Stimulated activated CD4-positive, alpha-beta T cell treated with anti-CD3 and anti-CD28 coated beads, Interleukin-1b, Interleukin-23, amount 100 ng/mL, for 24 hours (primary cell): ENCODE measurements around the gene CERS4.
"Not testable (repeated sequence)": the region's sequence is repeated elsewhere in the genome, so short reads cannot be mapped to it uniquely, and the experiment has no call there.

ENCODE experiments used
- DNase-seq, 4 experiments: peaks; one replicate each; pipeline ENCODE4 v3.0.0-alpha.2; 2020; ENCODE audit warnings: low read depth in 4 of 4, low spot score in 1 of 4

The CERS4 gene

DNA sequence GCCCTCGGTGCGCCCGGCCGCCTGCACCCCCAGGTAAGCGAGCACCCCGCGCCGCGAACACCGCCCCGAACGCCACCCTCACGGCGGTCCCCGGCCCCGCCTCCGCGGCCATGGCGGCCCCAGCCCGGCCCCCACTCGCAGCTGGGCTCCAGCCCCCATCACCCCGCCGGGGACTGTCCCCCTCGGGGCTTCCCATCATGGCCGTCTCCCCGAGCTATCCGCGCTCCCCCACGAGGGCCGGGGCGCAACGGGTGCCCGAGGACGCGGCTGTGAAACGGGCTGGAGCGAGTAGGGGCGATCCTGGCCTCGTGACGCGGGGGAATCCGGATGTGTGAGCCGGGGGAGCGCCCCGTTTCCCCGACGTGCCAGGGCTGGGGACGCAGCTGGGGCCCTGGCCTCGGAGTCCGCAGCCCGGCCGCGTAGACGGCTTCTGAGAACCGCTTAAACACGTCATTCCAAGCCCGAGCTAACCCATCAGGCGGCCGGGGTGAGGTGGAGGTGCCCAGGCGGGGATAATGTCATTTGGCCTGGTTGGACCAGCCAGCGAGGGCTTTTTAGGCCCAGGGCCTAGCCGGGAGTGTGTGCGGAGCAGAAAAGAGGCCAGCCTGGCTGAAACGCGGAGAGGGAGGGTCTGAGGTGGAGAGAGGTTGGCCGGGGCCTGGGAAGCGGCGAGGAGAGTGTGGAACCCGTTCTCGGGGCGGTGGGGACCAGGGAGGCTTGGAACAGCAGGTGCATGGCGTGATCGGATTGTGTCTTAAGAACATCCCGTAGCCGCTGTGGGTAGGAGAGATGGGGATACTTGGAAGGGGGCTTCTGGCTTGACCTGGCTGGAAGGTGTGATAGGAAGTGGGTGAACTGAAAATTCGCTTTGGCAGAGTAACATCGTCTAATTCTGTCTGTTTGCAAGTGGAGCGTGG is 550 bp downstream of the CERS4 start:
- peak; percentile 47 to 74 (median 56) for DNase-seq

DNA sequence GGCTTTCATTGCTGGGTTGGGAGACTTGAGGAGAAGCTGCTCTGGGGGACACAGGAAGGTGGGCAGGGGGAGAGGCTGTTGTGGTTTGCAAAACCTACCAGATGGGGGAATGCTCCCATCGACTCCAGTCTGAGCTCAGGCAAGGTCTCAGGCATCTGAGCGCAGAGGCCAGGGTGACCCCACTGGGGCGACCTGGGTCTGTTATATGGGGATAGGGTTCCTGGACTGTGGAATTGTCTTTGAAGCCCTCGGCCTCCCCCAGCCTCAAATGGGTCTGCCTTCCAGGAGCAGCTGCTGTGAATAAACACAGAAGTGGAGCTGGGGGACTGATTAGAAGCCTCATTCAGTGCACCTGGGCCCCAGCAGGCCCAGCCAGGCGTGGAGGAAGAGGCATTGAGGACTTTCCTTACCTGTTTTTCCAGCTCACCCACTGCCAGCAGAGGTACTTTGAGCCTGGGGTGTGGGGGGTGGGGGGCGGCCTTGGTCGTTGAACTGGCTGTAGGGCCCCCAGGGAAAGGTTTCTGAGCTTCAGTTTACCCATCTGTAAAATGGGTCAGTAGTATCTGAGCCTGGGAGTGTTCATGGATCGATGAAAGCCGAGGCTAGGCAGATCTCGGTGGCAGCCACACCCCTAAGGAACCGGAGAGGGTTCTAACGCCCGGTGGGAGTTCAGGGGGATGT is 1.4 kb downstream of the CERS4 start:
- no peak for DNase-seq

DNA sequence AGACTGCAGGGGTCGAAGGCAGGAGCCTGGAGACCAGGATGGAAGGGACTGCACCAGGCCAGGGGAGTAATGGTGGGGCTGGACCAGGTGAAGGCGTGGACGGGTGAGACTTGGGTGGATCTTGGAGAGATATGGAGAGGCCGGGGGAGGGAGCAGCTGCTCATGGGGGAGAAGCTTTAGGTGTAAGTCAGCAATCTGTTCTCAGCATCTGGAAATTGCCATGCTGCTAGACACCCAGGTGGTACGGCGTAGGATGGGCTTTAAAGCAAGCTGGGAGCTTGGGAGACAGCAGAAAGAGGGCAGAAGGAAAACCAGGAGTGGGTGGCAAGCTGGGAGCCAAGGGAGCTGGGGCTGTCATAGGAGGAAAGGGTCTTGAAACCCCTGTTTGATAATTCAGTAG is 3.0 kb downstream of the CERS4 start:
- no peak for DNase-seq

DNA sequence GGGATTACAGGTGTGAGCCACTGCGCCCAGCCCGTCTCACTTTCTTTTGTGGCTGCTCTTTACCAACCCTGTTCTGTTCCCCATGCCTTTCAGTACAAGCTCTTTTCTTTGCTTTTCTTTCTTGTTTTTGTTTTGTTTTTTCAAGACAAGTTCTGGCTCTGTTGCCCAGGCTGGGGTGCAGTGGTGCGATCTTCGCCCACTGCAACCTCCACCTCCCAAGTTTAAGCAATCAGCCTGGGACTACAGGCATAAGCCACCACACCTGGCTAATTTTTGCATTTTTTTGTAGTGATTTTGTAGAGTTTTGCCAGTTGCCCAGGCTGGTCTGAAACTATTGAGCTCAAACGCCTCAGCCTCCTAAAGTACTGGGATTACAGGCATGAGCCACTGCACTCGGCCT is 3.7 kb downstream of the CERS4 start:
- DNase-seq: no peak

DNA sequence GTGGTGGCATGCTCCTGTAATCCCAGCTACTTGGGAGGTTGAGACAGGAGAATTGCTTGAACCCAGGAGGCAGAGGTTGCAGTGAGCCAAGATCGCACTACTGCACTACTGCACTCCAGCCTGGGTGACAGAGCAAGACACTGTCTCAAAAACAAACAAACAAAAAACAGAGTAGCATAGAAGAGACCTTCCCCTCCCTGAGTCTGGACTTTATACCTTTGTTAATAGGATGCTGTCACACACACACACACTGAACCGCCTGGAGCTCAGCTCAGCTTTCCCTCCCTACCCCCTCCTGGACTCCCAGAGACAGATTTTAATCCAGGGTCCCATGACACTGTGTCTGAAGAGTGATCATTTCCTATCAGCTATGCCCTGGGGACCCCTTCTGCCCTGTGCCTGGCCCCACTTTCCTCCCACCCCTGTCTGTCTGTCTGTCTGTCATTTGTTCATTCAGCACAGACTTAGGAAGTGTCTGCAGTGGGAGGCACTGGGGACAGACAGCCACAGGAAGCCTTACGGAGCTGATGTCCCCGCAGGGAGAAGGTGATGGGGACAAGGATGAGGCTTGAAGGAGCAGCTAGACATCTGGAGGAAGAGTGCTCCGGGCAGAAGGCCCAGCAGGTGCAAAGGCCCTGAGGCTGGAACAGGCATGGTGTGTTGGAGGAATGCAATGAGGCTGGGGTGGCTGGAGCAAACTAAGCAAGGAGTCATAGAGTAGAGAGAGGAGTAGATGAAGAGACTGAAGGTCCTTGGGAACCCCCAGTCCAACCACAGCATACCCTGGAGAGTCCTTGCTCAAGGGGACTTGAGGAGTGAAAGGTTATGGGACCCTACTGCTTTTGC is 4.9 kb downstream of the CERS4 start:
- no peak for DNase-seq

DNA sequence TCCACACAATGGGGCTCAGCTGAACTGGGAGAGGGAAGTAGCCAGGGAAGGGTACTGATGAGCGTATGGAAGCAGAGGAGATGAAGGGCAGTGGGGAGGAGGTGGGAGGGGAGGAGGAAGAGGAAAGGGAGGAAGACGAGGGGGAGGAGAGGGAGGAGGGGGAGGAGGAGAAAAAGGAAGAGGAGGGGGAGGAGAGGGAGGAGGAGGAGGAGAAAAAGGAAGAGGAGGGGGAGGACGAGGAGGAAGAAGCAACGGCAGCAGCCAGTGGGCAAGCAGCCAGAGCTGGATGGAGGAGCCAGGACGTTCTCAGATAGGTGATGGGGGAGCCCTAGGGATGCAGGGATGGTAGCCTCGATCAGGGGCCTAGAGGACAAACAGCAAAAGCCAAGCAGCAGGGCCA is 5.6 kb downstream of the CERS4 start:
- no peak for DNase-seq

DNA sequence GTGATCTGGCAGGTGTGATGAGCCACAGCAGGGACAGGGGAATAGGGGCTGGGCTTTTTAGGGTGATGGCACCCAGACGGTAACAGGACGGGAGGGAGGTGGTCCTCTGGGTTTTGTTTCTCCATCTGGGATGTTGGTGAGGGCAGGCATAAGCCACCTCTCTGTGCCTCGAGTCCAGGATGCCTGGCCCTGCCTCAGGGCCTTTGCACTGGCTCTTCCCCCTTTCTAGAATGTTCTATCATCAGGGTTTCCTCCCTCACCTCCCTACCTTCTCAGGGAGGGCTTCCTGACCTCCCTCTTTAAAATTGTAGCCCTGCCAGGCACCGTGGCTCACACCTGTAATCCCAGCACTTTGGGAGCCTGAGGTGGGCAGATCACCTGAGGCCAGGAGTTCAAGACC is 6.6 kb downstream of the CERS4 start:
- no peak for DNase-seq

DNA sequence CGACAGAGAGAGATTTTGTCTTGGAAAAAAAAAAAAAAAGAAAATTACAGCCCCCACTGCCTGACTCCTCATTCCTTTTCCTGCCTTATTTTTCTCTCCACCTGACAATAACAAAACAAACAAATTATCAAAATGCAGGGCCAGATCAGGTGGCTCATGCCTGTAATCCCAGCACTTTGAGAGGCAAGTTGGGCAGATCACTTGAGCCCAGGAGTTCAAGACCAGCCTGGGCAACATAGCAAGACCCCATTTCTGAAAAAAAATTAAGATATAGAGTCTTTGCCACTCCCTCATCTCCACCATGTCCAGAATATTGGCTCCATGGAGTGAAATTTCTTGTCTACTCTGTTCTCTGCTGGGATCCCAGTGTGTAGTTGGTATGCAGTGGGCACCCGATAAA is 7.2 kb downstream of the CERS4 start:
- DNase-seq: no peak

DNA sequence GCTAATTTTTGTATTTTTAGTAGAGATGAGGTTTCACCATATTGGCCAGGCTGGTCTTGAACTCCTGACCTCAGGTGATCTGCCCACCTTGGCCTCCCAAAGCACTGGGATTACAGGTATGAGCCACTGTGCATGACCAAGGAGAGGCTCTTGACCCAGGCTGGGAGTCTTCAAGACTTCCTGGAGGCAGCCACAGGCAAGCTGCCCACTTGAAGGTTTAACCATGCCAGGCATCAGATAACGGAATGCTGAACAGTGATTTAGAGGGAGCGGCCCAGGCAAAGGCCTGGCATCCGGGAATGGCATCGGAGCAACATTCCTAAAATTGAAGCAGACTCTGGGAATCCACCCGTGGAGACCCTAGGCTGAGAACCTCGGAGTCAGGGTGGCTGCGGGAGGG is 9.0 kb downstream of the CERS4 start:
- not testable (repeated sequence) for DNase-seq

DNA sequence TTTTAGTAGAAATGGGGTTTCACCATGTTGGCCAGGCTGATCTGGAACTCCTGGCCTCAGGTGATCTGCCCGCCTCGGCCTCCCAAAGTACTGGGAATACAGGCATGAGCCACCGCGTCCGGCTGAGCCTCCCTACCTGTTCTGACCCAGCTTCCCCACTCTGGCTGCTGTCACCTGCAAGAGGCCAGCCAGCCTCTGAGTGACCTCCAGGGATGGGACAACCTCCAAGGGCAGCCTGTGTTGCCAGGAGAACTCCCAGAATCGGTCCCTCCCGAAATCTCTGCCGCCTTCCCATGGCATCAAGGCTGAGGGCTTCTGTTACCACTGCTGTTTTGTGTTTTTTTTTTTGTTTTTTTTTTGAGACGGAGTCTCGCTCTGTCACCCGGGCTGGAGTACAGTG is 11.3 kb downstream of the CERS4 start:
- DNase-seq: no peak

DNA sequence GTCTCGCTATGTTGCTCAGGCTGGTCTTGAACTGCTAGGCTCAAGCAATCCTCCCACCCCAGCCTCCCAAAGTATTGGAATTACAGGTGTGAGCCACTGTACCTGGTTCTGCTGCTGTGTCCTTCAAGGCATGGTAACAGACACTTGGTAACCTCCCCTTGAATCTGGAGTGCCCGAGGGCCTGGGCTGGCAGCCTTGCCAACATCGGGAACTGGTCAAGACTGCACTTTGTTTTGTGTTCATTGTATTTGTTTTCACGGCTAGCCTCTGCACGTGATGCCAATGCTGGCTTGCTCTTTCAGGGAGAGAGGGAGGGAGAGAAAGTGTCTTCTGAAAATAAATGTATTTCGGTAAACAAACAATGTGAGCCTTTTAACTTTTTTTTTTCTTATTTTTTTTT is 12.0 kb downstream of the CERS4 start:
- no peak for DNase-seq

DNA sequence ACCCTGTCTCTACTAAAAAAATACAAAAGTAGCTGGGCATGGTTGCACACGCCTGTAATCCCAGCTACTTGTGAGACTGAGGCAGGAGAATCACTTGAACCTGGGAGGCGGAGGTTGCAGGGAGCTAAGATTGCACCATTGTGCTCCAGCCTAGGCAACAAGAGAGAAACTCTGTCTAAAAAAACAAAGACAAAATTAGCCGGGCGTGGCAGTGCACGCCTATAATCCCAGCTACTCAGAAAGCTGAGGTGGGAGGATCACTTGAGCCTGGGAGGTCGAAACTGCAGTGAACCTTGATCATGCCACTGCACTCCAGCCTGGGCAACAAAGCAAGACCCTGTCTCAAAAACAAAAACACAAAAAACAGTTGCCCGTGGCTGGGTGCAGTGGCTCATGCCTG is 14.3 kb downstream of the CERS4 start:
- DNase-seq: not testable (repeated sequence)

DNA sequence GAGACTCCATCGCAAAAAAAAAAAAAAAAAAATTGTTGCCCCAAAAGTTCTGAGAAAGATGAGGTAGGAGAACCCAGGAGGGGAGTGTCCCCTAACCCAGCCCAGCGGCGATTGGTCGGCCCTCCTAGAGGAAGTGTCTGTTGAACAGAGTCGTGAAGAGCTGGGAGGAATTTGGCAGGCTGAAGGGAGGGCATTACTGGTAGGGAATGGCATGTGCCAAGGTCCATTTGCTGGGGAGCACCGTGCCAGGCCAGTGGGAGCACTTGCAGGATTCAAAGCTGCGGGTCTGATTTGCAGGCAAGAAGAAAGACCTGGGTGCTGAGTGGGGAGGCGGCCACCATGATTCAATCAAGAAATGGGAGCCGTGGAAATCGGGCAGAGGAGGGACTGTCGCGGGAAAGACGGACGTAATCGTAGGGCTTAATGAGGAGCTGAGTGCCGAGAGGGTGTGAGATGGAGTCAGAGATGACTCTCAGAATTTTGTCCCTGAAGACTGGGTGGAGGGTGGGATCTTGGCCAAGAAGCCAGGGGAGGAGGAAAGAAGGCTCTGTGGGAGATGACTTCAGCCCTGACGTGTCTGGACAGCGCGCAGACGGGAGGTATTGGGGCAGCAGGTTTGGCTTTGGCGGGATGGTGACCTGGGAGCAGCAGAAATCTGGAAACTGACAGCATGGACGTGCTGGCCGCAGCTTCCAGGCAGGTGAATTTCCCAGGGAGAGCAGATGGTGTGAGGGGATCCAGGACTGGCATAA is 15.4 kb downstream of the CERS4 start:
- no peak for DNase-seq

DNA sequence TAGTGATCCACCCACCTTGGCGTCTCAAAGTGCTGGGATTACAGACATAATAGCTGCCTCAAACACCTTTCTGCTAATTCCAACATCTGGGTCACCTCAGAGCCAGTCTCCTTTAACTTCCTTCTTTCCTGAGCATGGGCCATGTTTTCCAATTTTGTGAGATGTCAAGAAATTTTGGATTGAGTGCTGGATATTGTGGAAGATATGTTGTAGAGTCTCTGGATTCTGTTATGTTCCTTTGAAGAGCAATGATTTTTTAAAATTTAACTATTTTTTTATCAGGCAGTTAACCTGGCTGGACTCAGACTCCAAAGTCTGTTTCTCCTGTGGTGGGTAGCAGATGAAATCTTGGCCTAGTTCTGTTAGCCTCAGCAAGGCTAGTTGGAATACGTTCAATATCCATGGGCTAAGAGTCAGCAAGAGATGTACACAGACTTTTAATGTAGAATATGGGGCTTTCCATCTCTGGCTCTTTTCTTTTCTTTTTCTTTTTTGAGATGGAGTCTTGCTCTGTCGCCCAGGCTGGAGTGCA is 22.0 kb downstream of the CERS4 start:
- DNase-seq: no peak

DNA sequence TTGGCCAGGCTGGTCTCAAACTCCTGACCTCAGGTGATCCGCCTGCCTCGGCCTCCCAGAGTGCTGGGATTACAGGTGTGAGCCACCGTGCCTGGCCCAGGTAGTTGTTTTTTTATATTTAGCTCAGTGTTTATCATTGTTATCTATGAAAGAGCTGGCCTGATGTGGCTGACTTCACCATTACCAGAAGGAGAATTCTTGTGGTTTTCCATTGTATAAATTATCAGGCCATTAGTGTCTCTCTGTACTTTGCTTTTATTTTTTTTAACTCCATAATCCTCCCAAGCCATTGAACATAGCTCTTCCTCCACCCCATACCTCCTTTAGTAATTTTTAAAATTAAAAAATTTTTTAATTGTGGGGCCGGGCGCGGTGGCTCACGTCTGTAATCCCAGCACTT is 24.2 kb downstream of the CERS4 start:
- DNase-seq: no peak

DNA sequence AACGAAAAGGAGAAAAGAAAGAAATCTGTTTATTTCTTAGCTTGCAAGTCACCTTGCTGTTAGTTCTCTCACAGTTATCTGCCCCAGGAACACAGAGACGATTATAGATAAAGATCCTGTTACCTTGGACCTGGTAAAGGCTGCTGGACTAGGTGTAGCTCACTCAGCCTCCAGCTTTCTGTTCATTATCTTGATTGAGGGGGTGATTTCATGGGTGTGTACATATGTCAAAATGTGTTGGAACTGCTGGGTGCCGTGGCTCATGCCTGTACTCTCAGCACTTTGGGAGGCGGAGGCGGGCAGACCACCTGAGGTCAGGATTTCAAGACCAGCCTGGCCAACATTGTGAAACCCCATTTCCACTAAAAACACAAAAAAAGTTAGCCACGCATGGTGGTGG is 27.9 kb downstream of the CERS4 start:
- DNase-seq: no peak

DNA sequence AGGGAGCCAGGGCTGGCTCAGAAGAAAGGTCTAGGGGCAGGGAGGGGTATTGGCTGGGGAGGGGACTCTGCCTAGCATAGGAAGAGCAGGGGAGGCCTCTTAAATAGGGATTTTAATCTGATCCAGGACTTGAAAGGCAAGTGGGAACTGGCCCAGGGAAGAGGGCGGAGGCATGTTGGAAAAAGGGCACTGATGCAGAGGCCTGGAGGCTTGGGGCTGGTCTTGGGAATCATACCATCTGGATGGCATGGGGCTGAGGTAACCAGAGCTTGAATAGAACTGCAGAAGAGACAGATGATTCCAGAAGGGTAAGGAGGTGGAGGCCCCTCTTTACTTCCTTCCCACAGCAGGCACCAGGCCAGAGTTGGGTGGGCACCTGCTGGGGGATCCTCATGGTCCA is 29.1 kb downstream of the CERS4 start:
- no peak for DNase-seq

DNA sequence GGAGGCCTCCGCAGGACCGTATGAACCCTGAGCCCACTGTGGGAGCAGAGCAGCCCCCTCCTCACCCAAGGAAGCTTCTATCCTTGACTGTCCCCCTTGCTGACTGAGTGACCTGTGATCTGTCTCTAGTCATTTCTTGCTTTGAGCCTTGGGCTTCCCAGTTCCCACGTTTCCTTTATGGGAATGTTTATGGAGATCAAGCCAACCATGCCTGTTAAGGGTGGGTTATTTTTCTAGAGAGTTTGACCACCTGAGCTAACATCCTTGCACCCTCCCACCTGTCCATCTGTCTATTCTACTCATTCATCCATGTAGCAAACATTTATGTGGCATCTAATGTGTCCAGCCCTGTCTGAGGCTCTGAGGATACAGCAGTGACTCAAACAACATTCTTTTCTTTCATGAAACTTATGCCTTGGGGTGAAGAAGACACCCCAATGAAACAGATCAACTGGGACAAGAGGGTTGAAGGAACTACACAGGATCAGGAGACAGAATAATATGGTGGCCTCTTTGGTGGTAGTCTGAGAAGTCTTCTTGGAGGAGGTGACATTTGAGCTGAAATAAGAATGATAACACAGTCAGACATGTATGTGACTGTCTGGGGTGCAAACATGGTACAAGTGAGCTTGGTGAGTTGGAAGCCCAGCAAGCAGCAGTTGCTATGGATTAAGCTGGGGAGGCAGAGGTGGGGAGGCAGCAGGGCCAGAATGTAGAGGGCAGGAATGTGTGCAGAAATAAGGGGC is 30.5 kb downstream of the CERS4 start:
- DNase-seq: no peak

DNA sequence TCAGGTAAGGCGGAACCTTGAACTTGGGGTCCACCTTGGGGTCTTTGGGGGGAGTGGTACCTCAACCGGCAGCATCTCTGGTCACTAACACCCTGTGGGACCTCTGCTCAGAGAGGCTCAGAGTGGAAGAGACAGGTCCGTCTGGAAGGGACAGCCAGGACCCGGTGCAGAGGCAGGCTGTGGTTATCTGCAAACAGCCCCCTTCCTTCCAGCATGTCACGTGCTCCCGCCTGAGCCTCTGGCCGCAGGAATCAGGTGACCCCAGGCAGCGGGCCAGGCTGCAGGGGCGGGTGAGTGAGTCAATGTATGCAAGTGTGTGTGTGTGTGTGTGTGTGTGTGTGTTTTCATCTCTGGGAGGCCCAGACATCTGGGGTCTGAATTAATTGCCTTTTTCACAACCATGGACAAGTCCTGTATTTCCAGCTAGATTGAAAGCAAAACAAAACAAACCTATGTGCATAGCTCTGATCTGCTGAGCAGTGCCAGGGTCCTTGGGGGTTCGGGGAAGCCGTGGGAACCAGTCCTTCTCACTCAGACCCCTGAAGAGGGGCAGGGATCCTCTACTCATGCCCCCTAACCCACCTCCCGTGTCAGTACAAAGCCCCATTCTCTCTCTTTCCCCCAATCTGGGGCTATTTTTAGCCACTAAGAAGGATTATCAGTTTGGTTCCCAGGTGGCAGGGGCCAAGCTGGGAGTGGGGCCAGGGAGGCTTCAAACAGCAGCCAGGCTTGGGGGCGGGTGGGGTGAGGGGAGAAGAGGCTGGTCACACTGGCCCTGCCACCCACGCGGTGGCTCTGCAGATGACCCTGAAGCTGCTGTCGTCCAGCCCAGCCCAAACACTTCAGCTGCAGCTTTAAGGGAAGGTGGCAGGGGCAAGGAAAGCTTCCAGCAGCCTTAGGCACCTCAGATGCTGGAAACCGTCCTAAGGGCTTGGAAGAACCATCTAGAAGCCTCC is 31.4 kb downstream of the CERS4 start:
- DNase-seq: peak in 1 of 4 experiments; percentile 10
